ENCODE results near the gene CWC27.
"Not testable (repeated sequence)": the region's sequence is repeated elsewhere in the genome, so short reads cannot be mapped to it uniquely, and the experiment has no call there.

GRCh38 chr5:64830650-64831049, 61.9 kb downstream of the CWC27 start:
- TF ChIP-seq POLR2AphosphoS5, POLR2A (IDR thresholded peaks at IDR 0.05; ENCODE audit: low read depth, low read length): not testable (repeated sequence)
